Effector CD8-positive, alpha-beta T cell (primary cell): Measurements from ENCODE around the gene MARCHF3.

Experiments
- DNase-seq: peaks from one replicate; lab custom pipeline; 2025; lab: John Stamatoyannopoulos, UW

Gene MARCHF3

DNA sequence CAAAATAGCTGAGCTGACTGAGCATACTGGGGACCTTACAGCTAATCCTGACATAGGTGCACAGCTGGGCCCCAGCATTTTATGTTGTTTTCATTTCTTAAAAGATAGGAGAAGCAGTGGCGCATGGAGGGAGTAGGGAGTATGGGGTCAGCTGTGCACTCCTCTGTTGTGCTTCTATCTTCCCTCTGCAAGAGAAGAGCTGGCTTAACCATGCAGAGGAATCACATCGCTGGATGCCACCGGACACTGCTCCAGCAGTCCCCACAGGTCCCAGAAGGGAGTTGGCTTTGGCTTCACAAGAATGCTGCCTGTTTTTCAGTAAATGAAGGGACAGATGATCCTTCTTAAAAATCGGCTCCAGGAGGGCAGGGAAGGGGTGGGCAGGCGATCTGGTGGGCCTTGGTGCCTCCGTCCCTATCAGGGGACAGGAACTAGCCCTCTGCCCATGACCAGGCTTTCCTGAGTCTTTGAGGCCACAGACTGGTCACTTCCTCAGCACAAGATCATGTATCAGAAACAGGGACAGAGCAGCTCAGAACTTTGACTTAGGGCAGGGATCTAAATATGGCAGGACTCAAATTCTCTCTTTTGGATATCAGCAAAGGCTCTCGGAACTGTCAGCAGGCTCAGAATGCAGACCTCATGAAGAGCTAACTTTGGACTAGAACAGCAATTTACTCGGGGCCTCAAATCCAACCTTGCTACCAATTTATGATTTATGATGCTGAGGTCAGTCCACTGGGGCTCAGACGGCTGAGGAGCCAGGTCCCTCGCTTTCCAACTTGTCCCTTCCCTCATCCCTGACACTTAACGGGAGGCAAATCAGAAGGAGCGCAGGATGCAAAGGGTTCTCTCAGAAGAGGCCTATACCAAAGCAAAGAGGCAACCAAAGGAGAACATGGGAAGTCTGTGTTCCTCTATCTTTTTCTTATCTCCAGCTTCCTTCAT, 47.2 kb downstream of the MARCHF3 start:
- no peak for DNase-seq

DNA sequence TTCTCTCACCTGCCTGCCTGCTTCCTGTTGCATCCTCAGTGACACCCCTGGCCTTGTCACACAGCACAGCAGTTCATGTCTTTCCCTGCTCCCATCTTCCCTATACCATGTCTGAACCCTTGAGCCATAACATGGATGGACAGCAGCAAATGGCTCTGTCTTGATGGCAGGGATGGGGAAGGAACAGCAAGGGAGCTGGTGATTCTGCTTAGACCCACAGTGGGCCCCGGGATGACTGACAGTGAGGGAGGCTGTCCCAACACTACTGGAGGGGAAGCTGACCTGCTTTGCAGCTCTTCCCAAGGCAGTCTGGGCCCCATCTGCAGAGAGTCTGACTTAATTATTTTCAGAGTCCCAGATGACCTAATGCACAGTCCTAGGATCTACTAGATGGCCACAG, 48.2 kb downstream of the MARCHF3 start:
- no peak for DNase-seq

DNA sequence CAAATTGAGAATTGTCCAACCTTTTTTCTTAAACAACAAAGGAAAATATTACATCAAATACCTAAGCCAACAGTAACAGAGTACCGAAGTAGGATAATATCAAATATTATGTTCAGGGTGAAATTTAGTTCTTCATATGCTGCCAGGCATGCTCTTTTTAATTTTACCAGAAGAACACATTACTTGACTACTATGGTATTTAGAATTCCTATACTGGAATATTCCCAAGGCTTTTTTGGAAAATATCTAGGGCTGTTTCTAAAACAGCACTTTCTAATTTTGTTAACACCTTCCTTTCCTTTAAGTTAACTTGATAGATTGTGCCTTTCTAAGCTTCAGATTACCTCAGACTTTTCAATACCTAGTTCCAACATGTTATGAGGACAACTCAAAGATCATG, 48.7 kb downstream of the MARCHF3 start:
- DNase-seq = no peak

DNA sequence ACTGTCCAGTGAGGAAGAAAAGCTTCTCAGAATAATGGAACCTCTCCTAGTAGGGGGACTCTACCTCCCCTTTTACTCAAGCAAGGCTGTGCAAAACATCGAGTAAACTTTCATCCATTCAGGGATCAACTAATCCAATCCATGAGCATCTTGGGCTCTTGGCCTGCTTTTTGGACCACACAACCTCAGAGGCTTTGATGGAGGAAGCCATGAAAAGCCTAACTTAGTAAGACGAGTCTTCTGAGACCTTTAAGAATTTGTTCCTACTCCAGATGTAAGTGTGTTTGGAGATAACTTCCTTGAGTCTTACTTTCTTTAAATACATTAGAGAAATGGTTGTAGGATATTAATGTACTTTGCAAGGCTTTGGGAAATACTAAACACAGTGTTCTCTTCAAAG, 49.1 kb downstream of the MARCHF3 start:
- DNase-seq = no peak

DNA sequence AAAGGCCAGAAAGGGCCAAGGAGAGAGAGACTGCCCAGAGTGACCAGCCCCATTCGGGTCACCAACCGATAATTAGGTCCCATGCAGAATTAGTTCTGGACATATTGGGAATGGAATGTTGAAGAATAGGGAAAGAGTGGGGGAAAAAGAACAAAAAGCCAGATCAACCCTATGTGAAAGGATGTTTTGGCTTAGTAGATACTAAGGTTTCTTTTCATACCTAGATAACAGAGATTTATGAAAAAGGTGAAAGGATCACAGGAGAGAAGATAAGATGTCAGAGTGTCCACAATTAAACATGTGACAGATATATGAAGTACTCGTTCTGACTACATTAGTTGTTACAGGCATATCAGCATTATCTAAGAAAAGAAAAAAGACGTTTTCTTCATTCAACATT, 52.1 kb downstream of the MARCHF3 start:
- DNase-seq = no peak

DNA sequence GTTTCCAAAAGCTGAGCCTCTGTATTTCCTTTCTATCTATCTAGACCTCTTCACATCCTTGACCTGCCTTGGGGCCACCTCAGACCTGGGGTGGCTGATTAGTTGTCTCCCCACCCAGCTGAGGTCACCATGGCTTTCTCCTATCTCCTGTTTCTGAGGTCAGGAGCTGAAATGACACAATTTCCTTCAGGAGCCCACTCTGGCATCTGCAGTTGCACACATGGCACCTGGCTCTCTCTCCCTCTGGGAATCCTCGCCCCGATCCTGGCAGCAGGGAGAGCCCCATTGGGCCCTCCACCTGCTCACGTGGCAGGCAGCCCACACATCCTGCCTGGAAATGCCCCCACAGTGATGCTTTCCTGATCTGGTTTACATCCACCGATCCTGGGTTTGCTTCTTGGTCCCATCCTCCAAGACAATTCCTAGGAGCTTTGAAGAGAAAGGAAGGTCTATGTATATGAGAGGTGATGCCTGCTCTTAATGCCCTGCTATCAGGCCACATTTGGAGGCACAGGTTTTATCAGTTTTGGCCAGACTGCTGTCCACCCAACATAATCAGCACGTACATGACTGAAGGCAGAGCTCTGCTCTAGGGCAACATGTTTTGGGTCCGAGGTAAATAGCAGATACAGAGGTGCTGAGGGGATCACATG, 53.7 kb downstream of the MARCHF3 start:
- no peak for DNase-seq

DNA sequence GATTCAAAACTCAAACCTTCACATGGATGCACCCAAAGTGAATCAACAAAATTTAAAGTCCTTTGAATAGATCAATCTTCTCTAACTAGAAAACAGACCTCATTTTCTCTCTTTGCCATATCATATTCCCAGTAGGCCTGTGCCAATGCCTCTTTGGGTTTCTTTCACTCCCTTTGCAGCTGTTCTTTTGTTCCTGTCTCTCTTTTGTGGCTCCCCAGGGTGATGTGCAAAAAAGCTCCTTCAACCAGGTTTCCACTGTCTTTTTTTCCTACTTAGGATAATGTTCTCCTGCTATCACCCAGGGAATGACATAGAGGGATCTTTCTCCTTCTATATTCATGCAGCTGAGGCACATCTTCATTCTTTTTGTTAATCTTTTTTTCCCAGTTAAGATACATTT, 54.6 kb downstream of the MARCHF3 start:
- no peak for DNase-seq

DNA sequence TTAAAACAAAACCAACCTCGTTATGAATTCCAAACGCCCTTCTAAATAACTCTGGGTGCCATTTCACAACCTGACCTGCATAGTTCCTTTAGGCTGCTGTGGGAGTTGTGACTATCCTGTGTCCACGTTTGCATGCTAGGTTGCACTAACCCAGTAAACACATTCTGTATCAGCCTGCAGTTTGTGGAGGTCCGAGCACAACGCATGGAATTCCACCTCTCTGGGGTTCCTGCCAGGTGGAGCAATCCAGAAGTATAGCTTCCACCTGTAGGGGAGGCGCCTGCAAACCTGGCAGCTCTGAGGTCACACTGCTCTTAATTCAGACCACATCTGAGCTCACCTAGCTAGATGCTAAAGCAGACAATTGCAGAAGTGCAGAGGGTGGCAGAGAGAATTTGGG, 57.2 kb downstream of the MARCHF3 start:
- DNase-seq = no peak

DNA sequence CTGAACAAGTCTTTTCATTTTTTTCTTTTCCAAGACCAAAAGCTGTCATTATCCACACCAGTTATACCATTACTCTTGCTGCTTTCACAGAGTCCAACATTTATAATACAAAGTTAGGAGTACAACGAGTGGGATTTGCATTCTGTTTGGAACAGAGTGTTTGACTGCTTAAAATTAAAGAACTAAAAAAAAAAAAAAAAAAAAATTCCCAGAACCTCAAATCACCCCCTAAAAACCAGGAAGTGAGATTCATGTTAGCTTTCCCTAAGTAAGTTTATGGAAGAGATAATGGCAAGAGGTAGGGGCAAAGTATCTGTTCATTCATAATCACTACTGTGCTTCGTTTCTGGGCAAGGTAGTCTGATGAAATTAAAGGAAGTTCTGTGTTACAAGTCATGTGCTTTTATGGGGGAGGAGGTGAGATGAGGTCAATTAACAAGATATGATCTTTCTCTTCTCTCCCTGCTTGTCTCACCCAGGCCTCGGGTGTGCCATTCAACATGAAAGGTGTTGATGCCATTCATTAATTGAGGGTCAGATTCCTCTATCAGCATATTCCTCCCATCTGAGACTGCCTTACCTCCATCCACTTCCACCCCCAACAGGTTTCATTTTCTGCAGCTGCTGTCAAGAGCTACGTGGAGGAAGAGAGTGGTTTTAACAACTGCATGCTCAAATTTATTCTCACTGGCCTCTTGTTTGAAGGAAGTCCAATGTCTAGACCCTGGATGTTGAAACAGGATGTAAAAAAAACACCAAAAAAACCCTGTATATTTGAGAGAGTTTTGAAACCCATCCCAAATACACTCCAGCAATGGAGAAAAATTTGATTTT, 58.1 kb downstream of the MARCHF3 start:
- no peak for DNase-seq

DNA sequence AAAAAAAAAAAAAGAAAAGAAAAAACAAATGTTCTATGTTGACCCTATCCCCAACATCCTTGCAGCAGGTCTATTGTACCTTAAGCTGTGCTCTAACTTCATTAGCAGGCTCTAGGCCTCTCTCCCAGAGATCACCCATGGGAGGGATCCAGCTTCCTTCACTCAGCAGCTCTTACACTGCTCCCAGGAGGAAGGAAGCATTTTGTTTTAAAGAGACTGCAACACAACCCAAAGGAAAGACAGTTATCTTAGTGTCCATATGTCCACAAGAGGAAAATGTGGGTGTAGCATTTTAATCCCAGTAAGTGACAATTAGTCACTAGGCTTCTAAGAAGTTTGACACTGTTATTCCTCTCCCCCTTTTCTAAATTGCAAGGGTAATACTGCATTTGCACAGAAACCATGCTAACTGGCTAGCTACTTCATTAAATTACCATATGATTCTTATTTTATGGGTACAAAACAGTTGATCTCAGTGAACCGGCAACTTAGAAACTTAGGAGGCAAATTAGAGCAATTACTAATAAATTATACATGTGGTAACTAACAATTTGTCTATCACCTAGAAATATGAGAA, 58.8 kb downstream of the MARCHF3 start:
- DNase-seq = no peak

DNA sequence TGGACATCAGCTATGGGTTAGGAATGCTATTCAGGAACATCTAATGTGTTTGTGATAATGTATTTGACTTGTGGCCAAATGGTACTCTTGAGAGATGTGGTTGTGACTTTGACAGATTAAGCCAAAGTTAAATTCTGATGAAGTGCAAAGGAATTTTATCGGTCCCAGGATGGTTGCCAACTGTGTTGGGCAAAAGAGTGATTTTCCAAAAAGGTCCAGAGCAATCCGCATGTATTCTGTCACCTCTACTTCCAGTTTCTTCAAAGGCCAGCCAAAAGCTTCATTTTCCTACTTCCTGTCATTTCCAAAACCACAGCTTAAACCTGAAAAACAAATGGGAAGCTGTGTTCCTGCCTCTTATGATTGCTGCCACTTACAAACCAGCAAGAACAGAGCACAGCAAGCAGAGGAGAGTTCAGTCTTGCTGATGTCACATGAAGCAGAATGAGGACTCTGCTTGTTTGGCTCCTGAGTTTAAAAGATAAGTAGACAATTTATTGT, 59.8 kb downstream of the MARCHF3 start:
- no peak for DNase-seq

DNA sequence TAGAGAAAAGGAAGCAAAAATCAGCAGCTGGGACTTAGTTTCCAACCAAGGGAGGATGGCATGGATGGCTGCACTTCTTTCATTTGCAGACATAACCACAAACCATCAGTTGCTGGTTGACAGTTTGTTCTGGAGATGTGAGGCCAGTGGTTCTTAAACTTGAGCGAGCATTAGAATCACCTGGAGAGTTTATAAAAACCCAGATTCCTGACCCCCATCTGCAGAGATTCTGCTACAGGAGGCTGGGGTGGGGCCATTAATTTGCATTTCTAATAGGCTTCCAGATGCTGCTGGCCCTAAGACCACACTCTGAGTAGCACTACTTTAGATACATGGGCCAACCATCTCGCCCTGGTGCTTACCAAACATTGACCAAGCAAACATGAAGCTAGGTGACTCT, 60.8 kb downstream of the MARCHF3 start:
- no peak for DNase-seq

DNA sequence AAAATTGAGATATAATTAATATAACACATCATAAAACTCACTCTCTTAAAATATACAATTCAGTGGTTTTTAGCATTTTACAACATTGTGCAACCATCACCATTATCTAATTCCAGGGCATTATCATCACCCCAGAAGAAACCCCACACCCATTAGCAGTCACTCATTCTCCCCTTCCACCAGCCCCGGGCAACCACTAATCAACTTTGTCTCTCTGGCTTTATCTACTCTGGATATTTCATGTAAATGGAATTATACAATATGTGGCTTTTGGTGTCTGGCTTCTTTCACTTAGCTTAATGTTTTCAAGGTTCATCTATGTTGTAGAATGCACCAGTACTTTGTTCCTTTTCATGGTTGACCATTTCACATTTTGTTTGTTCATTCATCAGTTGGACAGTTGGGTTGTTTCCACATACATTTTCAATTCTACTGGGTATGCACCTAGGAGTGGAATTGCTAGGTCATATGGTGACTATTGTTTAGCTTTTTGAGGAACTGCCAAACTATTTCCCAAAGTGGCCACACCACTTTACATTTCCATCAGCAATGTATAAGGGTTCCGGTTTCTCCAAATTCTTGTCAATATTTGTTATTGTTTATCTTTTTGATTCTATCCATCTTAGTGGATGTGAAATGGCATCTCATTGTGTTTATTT, 62.4 kb downstream of the MARCHF3 start:
- no peak for DNase-seq

DNA sequence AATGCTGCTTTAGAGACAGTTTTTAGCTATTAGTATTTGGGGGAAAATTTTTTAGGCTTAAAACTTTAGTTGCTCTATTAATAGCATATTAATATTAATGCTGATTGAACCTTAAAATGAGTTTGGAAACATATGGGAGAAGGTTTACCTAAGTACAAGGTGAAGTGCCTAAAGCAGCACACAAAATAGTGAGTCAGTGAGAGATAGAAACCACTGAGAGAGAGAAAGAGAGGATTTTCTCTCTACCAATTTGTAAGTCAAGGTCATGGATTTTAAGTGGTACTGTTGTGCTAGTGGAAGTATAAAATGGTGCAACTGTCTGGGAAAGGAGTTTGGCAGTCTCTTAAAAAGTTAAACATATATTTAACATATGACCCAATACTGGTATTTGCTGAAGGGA, 64.9 kb downstream of the MARCHF3 start:
- no peak for DNase-seq

DNA sequence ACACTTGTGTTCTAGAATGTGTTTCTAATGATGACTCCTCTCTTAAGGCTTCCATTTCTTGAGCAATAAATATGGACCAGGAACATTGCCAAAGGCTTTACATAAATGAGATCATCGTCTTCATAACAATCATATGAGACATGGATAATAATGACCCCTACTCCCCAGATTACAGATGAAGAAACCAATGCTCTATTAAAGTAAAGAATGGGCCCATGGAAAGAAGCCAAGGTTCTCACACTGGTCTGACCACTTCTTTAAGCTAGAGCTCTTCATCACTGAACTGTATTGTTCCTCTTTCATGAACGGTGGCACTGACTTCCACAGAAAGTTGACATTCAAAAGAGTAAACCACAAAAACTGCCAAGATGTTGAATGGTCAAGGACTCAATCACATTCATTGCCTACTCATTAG, 65.3 kb downstream of the MARCHF3 start:
- DNase-seq = no peak

DNA sequence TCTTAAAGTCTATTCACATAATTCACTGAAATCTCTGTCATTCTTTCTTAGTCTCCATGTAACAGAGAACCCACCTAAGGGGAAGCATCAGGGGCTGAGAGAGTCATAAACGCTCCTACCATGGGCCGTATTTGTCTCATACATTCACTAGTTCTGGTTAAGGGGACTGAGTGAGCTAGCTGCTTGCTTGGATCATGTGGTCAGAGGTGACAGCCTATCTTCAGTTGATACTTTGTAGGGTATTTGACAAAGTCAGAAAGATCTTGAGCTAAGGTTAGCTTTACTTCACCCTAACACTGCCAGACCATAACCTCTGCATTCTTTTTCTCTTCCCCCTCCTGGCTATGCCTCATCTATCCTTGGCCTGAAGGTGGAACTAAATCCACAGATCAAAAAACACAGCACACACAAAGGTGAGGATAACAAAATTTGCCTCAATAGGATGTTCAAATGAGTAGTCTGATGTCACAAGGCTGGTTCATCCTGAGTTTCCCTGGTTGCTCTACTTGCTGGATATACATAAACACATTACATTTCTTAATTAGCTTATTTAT, 66.5 kb downstream of the MARCHF3 start:
- DNase-seq = no peak

DNA sequence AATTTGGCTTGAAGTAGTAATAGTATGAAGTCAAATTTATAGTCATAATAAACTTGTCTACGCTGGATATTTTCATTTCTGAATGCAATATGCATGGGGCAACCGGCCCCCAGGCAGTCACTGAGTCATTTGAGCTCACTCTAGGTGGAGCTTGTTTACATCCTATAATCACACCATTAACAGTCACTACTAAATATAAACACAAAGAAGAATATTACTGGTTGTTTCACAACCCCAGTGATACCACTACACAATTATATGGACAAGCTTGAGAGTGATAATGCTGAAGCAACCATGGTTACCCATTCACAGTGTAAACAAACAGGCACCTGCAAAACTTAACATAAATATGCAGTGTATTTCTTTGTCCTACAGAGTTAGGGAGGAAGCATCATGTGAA, 68.7 kb downstream of the MARCHF3 start:
- no peak for DNase-seq

DNA sequence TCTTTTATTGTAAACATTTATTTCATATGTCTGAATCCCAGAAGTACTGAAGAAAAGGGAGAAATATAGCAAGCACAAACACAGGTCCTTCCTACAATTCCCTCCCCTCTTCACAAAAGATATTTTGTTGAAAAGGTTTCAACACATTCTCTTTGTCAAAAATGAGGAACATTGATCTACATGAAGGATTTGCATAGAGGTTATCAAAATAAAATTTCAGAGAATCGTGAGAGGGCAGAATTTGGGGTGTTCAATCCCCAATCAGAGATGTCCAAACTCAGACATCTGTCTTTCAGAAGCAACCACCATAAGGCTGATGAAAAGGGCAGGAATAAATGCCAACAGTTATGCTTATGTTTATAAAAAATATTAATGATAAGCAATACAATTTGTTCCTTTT, 69.2 kb downstream of the MARCHF3 start:
- no peak for DNase-seq

DNA sequence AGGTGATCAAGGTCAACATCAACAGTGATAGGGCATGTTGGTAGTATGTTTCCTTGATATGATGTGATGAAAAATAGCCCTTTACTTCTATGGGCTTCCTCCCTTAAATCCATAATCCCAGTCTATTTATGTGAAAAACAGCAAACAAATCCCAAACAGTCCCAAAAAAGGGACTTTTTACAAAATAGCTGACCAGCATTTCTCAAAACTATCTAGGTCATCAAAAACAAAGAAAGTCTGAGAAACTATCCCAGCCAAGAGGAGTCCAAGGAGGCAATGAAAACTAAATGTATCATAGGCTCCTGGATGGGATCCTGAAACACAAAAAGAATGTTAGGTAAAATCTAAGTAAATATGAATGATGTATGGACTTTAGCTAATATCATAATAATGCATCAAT, 71.2 kb downstream of the MARCHF3 start:
- no peak for DNase-seq

DNA sequence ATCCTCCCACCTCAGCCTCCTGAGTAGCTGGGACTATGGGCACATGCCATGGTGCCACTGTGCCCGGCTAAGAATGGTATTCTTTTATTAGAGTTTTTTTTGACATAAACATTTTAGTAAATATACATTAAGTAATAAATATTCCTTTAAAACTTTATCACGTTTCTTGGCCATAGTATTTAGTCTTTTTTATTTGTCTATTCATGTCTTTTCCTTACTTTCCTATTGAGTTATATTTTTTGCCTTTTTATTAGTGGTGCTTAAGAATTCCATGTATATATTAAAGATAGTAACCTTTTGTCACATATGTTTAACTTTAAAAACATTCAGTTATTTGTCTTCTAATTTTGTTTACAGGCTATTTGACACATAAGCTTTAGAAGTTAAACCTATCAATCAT, 73.4 kb downstream of the MARCHF3 start:
- DNase-seq = no peak

DNA sequence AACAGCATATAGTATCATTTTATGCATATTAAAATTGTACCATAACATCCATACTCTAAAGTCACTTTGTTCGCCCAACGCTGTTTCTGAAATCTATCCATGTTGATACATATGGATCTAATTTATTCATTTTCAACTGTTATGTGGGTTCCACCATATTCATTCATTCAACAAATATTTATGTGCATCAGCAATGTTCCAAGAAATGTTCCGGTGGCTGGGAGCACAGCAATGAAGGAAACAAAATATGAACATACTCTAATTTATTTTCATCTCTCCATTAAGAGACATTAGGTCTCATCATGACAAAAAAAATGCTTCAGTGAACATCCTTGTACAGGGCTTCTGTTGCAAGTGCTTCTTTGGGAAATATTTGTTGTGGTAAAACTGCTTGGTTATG, 75.4 kb downstream of the MARCHF3 start:
- DNase-seq = no peak
